ENCODE measurements around the gene GPLD1. TPM values are rescaled to one million over a fixed set of nuclear protein-coding genes. Genes with fewer than 3 reads are reported as not detected.

Gene GPLD1
- total and polyA plus RNA-seq, 9 of the 15 experiments (the other 6 are each of a cell fraction or from before 2014, with no cell fraction given), result 0.11 to 1.3 (median 0.82) TPM

GRCh38 chr6:24522228-24523176 lies 33.1 kb upstream of the GPLD1 start (continued):
- TF ChIP-seq SAP30 (IDR thresholded peaks at IDR 0.05; ENCODE audit: borderline replicate concordance, insufficient read depth, low read depth, low read length, poor library complexity, severe bottlenecking) (no peak), REST (IDR thresholded peaks at IDR 0.05; ENCODE audit: borderline replicate concordance) (peak; percentile 18; the same call in 1 of the 2 replicates), REST (CRISPR knock-in tag; IDR thresholded peaks at IDR 0.05; ENCODE audit: low read depth) (no peak), FIP1L1 (IDR thresholded peaks at IDR 0.05; ENCODE audit: low read depth, low read length, poor library complexity, severe bottlenecking) (no peak), MCM7 (IDR thresholded peaks at IDR 0.05) (no peak), ZNF644 (tag; IDR thresholded peaks at IDR 0.05; ENCODE audit: low read depth) (no peak), RBM25 (IDR thresholded peaks at IDR 0.05; ENCODE audit: low read depth, low read length, severe bottlenecking) (no peak), ZBTB9 (CRISPR knock-in tag; IDR thresholded peaks at IDR 0.05) (peak; percentile 91), RBM15 (IDR thresholded peaks at IDR 0.05; ENCODE audit: insufficient read depth, low read length) (no peak), SNAPC5 (CRISPR knock-in tag; IDR thresholded peaks at IDR 0.05) (no peak), CREB1 (IDR thresholded peaks at IDR 0.05) (no peak), CREB1 (CRISPR knock-in tag; IDR thresholded peaks at IDR 0.05) (no peak), ILF3 (IDR thresholded peaks at IDR 0.05; ENCODE audit: borderline replicate concordance) (no peak), RBBP5 (IDR thresholded peaks at IDR 0.05; ENCODE audit: borderline replicate concordance, insufficient read depth, low read length, poor library complexity, severe bottlenecking) (no peak), CHD1 (IDR thresholded peaks at IDR 0.05; ENCODE audit: low read length) (no peak)
